Measurements from ENCODE around the gene CTCF.

Gene CTCF

DNA sequence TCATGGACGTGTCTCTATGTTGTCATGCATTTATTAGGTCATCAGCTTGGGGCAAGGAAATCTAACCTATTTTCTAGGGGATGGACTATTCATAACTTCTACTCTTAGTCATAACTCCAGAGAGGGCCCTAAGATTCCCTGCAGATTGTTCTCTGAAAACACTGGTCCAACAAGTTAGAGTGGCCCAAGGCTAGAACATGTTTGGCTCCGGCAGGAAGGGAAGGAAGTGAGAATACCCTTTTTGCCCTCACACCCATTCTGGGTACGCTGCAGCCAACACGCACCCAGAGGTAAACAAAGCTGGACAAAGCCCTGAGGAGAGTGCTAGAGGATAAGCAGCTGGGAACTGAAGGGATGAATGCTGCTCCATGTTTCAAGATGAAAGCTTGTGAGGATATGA lies 114.2 kb downstream of the CTCF start:
- Histone ChIP-seq H3K36me3 (ENCODE audit: control insufficient read depth, insufficient read depth, low read length) (peaks cover 16% of the 10 kb centered on the region; the same call in 1 of the 2 replicates), H3K4me1 (ENCODE audit: control insufficient read depth, insufficient read depth, low read length) (no peaks in the 10 kb centered on the region; the same call in 1 of the 2 replicates), H3K27ac (ENCODE audit: low read depth, low read length) (no peak overlapping the region), H3K9me3 (ENCODE audit: control insufficient read depth, insufficient read depth, low read depth, low read length) (no peaks in the 10 kb centered on the region), H3K9ac (ENCODE audit: low read length) (no peak overlapping the region), H3K27me3 (ENCODE audit: control insufficient read depth, insufficient read depth, low read length) (no peaks in the 10 kb centered on the region), H3K4me3 (ENCODE audit: low read depth, low read length) (no peak overlapping the region)

DNA sequence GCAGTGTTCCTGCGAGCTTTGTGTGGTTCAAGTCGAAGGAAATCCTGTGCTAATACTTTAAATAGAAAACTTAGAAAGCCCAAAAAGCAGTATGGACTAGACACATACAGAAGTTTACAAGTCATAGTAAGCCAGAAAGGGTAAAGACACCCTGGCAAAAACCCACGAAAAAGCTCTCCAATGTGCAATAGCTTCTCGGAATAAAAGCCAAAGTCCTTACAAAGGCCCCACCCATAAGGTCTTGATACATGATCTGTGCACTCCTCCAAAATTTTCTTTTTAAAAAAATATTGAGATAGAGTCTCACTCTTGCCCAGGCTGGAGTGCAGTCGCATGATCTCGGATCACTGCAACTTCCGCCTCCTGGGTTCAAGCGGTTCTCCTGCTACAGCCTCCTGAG lies 114.6 kb downstream of the CTCF start:
- Histone ChIP-seq H3K9ac (ENCODE audit: low read length) (no peak overlapping the region), H3K27me3 (ENCODE audit: control insufficient read depth, insufficient read depth, low read length) (no peaks in the 10 kb centered on the region), H3K36me3 (ENCODE audit: control insufficient read depth, insufficient read depth, low read length) (peaks cover 16% of the 10 kb centered on the region; the same call in 1 of the 2 replicates), H3K27ac (ENCODE audit: low read depth, low read length) (no peak overlapping the region), H3K4me1 (ENCODE audit: control insufficient read depth, insufficient read depth, low read length) (no peaks in the 10 kb centered on the region; the same call in 1 of the 2 replicates), H3K9me3 (ENCODE audit: control insufficient read depth, insufficient read depth, low read depth, low read length) (no peaks in the 10 kb centered on the region), H3K4me3 (ENCODE audit: low read depth, low read length) (no peak overlapping the region)

DNA sequence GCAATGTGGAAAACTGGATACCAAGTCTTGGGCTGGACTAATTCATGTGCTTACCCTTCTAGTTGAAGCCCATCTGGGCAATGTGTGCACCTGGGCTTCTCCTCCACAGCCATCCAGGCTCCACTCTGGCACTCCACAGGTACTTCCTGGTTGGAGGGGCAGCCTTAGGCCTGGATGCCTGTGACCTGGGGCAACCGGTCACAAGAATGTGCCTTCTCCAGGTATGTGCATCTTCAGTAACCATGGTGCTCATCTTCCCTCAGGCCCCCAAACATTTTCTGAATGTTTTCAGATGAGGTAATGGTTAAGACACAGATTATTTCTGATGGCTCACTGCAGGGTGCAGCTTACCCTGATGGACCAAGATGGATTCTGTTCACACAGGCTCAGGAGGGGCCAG lies 115.4 kb downstream of the CTCF start:
- Histone ChIP-seq H3K9ac (ENCODE audit: low read length) (peak overlapping the region; percentile 22), H3K9me3 (ENCODE audit: control insufficient read depth, insufficient read depth, low read depth, low read length) (no peaks in the 10 kb centered on the region), H3K27me3 (ENCODE audit: control insufficient read depth, insufficient read depth, low read length) (no peaks in the 10 kb centered on the region), H3K27ac (ENCODE audit: low read depth, low read length) (peak overlapping the region; percentile 49; the same call in 1 of the 2 replicates), H3K4me1 (ENCODE audit: control insufficient read depth, insufficient read depth, low read length) (no peaks in the 10 kb centered on the region; the same call in 1 of the 2 replicates), H3K36me3 (ENCODE audit: control insufficient read depth, insufficient read depth, low read length) (peaks cover 16% of the 10 kb centered on the region; the same call in 1 of the 2 replicates), H3K4me3 (ENCODE audit: low read depth, low read length) (no peak overlapping the region)

DNA sequence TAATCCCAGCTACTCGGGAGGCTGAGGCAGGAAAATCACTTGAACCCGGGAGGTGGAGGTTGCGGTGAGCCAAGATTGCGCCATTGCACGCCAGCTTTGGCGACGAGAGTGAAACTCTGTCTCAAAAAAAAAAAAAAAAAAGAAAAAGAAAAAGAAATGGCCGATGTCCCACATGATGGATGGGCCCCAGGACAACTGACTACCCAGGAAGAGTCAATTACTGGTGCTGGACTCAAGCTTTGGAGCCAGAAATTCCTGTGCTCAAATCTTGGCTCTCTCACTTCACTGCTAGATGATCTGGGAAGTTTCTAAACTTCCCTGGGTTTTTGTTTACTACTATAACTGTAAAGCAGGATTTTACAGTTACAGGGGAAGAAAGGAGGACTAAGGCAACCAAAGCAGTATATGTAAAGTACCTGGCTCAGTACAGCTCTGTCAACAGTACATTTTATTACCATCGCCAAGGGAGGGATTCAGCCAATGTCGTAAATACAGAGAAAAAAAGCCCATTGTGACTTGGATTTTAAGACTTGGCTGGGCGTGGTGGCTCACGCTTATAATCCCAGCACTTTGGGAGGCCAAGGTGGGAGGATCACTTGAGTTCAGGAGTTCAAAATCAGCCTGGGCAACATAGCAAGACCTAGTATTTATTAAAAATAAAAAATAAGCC lies 116.2 kb downstream of the CTCF start:
- H3K9me3 ChIP-seq (ENCODE audit: control insufficient read depth, insufficient read depth, low read depth, low read length) = no peaks in the 10 kb centered on the region
- H3K36me3 ChIP-seq (ENCODE audit: control insufficient read depth, insufficient read depth, low read length) = peaks cover 20% of the 10 kb centered on the region
- no peak overlapping the region for H3K9ac ChIP-seq (ENCODE audit: low read length)
- no peaks in the 10 kb centered on the region for H3K27me3 ChIP-seq (ENCODE audit: control insufficient read depth, insufficient read depth, low read length)
- no peak overlapping the region for H3K4me3 ChIP-seq (ENCODE audit: low read depth, low read length)
- no peaks in the 10 kb centered on the region; the same call in 1 of the 2 replicates for H3K4me1 ChIP-seq (ENCODE audit: control insufficient read depth, insufficient read depth, low read length)
- H3K27ac ChIP-seq (ENCODE audit: low read depth, low read length) = peak overlapping the region; percentile 49; the same call in 1 of the 2 replicates

DNA sequence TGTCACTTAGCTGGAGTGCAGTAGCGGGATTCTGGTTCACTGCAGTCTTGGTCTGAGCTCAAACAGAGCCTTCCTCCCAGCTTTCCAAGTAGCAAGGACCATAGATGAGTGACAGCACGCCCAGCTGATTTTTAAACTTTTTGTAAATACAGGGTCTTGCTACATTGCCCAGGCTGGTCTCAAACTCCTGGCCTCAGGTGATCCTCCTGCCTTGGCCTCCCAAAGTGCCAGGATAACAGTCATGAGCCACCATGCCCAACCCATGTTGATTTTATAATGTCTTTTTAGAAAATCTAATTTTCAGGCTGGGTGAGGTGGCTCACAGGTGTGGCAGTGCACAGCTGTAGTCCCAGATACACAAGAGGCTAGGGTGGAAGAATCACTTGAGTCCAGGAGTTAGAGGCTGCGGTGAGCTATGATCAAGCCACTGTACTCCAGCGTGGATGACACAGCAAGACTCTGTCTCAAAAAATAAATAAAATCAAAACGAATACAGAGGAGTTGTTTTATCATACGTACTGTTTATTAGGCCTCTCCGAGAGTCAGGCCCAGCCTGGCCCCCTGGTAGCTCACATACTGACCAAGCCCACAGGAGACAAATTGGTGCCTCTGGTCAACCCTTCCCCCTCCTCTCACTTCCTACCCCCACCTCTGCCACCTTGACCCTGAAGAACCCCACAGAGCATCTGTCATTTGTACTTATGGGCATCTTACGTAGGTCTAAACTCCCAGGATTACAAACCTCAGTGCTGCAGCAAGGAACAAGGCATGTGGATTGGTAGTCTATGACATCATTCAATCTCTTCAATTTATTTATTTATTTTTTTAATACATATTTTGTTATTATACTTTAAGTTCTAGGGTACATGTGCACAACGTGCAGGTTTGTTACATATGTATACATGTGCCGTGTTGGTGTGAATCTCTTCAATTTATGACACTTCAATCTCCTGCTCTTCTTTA lies 117.9 kb downstream of the CTCF start:
- Histone ChIP-seq H3K27ac (ENCODE audit: low read depth, low read length) (no peak overlapping the region), H3K4me3 (ENCODE audit: low read depth, low read length) (no peak overlapping the region), H3K27me3 (ENCODE audit: control insufficient read depth, insufficient read depth, low read length) (no peaks in the 10 kb centered on the region), H3K9ac (ENCODE audit: low read length) (no peak overlapping the region), H3K36me3 (ENCODE audit: control insufficient read depth, insufficient read depth, low read length) (peaks cover 27% of the 10 kb centered on the region), H3K9me3 (ENCODE audit: control insufficient read depth, insufficient read depth, low read depth, low read length) (no peaks in the 10 kb centered on the region), H3K4me1 (ENCODE audit: control insufficient read depth, insufficient read depth, low read length) (no peaks in the 10 kb centered on the region; the same call in 1 of the 2 replicates)

DNA sequence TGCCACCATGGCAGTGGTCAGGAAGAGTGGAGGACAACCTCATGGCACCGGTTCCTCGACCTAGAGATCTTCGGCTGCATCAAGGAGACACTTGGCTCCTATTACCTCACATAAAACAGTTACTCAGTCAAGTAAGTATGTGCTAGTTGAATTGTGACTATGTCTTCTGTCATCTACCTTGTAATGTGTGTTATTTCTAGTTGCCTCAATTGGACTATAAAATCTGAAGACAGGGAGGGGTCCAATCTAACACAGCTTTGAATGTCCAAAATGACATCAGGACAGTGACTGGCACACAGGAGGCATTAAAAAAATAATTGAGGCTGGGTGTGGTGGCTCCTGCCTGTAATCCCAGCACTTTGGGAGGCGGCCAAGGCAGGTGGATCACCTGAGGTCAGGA lies 121.4 kb downstream of the CTCF start:
- no peak overlapping the region for H3K9ac ChIP-seq (ENCODE audit: low read length)
- no peaks in the 10 kb centered on the region for H3K27me3 ChIP-seq (ENCODE audit: control insufficient read depth, insufficient read depth, low read length)
- H3K27ac ChIP-seq (ENCODE audit: low read depth, low read length) = no peak overlapping the region
- no peaks in the 10 kb centered on the region for H3K9me3 ChIP-seq (ENCODE audit: control insufficient read depth, insufficient read depth, low read depth, low read length)
- H3K36me3 ChIP-seq (ENCODE audit: control insufficient read depth, insufficient read depth, low read length) = peaks cover 28% of the 10 kb centered on the region
- no peaks in the 10 kb centered on the region for H3K4me1 ChIP-seq (ENCODE audit: control insufficient read depth, insufficient read depth, low read length)
- H3K4me3 ChIP-seq (ENCODE audit: low read depth, low read length) = no peak overlapping the region

GRCh38 chr16:67685388-67686112 lies 123.2 kb downstream of the CTCF start:
- H3K4me1 ChIP-seq (ENCODE audit: control insufficient read depth, insufficient read depth, low read length) = no peaks in the 10 kb centered on the region
- H3K4me3 ChIP-seq (ENCODE audit: low read depth, low read length) = no peak overlapping the region
- H3K27ac ChIP-seq (ENCODE audit: low read depth, low read length) = no peak overlapping the region
- H3K9ac ChIP-seq (ENCODE audit: low read length) = no peak overlapping the region
- peaks cover 28% of the 10 kb centered on the region for H3K36me3 ChIP-seq (ENCODE audit: control insufficient read depth, insufficient read depth, low read length)
- H3K9me3 ChIP-seq (ENCODE audit: control insufficient read depth, insufficient read depth, low read depth, low read length) = no peaks in the 10 kb centered on the region
- no peaks in the 10 kb centered on the region for H3K27me3 ChIP-seq (ENCODE audit: control insufficient read depth, insufficient read depth, low read length)
